Measurements from ENCODE around the gene HAGHL.

HAGHL gene

DNA sequence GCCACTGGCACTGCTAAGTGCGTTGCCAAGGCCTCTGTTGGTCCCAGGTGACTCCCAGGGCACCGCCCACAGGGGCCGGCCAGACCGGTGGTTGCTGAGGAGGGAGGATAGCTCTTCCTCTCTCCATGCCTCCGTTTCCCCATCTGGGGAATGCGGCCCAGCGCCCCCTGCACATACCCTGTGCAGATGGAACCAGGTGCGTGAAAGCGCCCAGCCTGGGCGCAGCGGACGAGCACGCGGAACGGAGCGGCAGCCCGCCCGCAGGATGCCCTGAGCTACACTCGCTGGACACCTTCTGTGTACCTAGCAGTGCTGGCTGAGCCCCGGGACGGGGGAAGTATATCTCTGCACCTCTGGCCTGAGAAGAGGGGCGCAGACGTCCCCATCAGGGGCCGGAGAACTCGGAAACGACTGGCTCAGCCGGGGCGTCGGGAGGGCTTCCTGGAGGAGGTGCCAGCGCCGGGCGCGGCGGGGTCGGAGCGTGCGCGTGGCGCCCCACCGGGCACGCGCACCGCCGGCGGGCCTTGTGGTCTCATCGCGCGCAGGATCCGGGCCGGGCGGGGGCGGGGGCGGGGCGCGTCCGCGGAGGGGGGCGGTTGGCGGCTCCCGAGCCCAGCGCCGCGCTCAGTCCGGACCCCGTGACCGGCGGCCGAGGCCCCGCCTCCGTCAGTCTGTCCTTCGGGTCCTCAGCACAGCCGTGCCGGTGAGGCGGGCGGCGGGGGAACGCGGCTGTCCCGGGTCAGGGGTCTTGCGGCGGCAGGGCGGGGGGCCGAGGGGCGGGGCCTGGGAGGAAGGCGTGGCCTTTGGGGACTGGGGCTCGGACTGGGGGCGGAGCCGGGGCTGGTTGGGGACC, at the start of gene HAGHL, which contains the start of gene CCDC78:
HAGHL (plus strand) TSS at position 669 of the 853 bp plus-strand sequence. CDS start 404 bp downstream, outside the sequence.
CCDC78 (minus strand) TSS at position 6 of the 853 bp plus-strand sequence. CDS start 76 bp downstream, outside the sequence.
- DNase-seq = peak; percentile 43

- DNase-seq = no peak
Observed at GRCh38 chr16:677316-678190, 49.4 kb upstream of the HAGHL start.

DNA sequence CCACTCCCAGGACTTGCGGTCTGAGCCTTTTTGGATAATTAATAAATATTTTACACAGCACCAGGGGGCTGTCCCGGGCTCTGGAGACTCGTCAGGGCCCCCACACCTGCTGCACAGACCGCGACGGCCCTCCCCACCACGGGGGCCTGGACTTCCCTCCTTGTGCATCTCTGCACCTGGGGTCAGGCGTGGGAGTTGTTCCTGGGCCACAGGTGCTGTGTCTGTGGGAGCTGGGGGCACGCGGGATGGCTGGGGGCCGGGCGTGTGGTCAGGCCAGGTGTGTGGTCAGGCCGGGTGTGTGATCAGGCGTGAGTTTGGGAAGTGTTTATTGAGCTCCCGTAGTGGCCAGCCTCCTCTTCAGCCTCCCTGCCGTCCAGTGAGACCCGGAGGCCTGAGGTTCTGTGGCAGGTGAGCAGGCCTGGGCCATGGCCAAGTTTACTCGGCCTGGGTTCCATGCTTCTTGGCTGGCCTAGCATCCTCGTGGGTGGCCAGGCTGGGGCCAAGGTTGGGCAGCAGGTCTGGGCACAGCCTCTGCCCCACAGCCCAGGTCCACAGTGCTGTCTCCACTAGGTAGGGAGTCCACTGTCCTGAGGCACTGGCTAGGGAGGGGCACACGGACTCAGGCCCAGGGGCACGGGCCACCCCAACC, 48.6 kb upstream of the HAGHL start:
- no peak for DNase-seq

GRCh38 chr16:678858-679813, 47.8 kb upstream of the HAGHL start:
- peak; percentile 45 for DNase-seq

DNA sequence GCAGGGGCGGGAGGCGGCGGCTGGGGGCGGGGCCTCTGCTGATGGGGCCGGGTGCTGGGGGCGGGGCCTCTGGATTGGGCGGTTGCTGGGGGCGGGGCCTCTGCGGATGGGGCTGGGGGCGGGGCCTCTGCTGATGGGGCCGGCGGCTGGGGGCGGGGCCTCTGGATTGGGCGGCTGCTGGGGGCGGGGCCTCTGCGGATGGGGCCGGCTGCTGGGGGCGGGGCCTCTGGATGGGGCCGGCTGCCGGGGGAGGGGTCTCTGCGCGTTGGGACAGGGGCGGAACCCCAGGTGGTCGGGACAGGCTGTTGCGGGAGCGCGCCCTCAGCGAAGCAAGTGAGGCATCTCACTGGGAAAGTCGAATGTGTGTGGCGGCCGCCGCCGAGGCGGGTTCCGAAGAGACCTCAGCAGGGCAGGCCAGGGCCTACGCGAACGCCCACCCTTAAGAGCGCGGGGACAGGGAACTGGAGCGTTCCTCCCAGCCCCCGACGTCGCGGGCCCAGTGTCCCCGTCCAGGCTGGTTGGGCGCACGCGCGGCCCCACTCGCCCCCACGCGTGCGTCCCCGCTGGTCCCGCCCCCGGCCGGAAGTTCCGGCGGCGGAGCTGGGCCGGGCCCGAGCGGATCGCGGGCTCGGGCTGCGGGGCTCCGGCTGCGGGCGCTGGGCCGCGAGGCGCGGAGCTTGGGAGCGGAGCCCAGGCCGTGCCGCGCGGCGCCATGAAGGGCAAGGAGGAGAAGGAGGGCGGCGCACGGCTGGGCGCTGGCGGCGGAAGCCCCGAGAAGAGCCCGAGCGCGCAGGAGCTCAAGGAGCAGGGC, 46.9 kb upstream of the HAGHL start, which contains the start of gene STUB1:
STUB1 (plus strand) TSS at position 597 of the 811 bp plus-strand sequence; CDS start at position 713, 116 bp downstream.
- DNase-seq = peak; percentile 94

GRCh38 chr16:680625-680945, 46.3 kb upstream of the HAGHL start:
- no peak for DNase-seq

DNA sequence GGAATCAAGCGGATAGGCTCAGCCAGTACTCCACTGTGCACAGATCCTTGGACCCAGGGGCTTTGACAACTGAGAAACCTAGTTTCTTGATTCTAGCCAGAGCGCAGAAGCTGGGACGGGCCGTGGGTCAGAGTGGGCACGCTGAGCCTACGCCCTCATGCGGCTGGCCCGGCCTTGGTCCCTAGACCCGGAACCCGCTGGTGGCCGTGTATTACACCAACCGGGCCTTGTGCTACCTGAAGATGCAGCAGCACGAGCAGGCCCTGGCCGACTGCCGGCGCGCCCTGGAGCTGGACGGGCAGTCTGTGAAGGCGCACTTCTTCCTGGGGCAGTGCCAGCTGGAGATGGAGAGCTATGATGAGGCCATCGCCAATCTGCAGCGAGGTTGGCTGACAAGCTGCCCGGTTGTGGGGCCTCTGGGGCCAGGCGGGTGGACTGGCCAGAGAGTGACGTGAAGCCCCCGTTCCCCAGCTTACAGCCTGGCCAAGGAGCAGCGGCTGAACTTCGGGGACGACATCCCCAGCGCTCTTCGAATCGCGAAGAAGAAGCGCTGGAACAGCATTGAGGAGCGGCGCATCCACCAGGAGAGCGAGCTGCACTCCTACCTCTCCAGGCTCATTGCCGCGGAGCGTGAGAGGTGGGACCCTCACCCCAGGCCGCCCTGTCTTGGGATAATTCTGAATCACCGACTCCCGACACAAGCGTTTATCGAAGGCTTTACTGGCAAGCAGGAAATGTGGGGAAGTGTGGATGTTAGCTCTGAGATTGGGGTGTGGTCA, 45.8 kb upstream of the HAGHL start:
- peak; percentile 49 for DNase-seq

DNA sequence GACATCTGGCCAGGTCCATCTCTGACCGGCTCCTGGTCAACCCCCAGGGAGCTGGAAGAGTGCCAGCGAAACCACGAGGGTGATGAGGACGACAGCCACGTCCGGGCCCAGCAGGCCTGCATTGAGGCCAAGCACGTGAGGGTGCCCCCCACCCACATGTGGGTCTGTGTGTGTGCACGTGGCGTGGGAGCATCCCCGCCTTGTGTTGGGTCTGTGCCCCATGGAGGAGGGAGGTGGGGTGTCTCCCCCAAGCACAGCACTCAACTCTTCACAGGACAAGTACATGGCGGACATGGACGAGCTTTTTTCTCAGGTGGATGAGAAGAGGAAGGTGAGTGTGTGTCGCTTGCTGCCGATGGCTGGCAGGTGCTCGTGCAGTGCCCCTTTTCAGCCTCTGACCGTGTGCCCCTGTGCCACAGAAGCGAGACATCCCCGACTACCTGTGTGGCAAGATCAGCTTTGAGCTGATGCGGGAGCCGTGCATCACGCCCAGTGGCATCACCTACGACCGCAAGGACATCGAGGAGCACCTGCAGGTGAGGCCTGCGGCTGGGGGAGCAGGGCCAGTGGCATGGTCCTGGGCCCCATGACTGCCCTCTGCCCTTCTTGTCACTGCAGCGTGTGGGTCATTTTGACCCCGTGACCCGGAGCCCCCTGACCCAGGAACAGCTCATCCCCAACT, 45.0 kb upstream of the HAGHL start:
- DNase-seq = no peak

- no peak for DNase-seq
Observed at GRCh38 chr16:682493-683395, 44.2 kb upstream of the HAGHL start.

DNA sequence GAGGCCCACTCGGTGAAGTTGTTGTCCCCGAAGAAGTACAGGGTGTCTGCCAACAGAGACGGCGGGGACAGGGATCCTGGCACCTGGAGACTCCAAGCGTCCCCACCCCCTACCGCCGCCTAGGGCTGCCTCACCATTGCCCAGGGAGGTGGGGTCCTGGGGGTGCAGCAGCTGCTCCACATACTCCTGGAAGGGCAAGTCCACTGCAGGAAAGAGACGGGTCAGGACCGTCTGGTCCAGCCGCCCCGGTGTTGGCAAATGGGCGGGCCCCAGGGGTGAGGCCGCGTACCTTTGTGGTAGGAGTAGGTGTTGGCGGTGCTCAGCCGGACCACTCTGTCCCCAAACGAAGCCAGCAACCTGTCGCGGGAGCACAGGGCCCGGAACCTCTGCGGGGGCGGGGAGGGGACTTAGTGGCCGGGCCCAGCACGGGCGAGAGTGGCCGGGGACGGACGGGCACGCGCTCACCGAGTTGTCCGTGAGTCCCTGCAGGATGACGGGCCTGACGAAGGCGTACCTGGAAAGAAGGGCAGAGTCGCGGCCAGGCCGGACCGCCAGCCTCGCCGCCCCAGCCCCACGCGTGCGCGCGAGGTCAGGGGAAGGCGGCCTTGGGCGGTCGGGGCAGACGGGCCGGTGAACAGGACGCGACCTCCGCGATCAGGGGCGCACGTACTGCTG, 43.4 kb upstream of the HAGHL start:
- no peak for DNase-seq

- DNase-seq = peak; percentile 98
Observed at GRCh38 chr16:684071-684794, 42.7 kb upstream of the HAGHL start, which contains the start of gene JMJD8. Gene JMJD8 (minus strand): TSS chr16:684334. CDS start chr16:684319, 15 bp downstream.

DNA sequence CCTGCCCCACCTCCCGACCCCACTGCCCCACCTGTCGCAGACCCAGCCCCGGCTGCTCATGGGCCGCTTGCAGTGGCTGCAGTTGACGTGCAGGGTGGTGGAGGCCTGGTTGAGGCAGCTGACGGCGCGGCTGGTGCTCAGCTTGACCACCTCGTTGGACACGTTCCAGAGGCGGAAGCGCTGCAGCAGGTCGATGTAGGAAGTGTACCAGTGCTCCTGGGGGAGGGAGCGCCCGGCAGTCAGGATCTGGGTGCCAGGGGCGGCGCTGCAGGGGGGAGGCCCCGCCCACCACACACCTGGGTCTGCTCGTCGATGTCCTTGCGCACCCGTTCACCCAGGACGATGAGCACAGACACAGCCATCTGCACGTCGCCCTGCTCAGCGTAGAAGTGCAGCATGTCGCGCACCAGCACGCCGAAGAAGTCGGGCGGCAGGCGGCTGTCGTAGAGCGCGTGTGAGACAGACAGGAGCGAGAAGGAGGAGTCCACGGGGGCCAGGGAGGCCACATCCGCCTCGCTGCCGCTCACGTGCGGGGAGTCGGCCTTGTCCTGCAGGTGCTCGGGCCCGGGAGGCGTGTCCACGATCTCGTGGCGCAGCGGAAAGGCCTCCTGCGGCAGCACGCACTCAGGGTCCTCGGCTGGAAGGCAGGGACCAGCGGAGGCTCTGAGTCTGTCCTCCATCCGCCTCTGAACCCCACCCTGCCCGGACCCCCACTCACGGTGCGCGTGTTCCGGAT, 41.8 kb upstream of the HAGHL start:
- DNase-seq = no peak

GRCh38 chr16:685967-686366, 40.9 kb upstream of the HAGHL start:
- DNase-seq = peak; percentile 43

- DNase-seq = no peak
Observed at GRCh38 chr16:686459-687260, 40.2 kb upstream of the HAGHL start.

DNA sequence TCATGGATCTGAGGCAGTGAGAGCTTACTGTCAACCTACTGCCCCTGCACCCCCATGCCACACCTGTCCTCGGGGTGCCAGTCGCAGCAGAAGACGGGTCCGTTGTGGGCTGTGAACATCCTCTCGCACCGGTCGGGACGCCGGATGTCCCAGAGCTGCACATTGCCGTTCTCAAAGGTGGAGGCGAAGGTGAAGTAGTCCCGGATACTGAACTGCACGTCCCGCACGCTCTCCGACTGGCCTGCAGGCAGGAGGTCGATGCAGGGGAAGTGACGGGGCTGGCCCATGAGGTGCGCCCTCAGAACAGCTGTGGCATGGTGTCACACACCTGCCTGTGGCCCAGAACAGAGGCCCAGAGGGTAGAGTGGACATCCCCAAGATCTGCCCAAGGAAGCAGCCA, 39.4 kb upstream of the HAGHL start:
- DNase-seq = no peak
